Hepatocyte (in vitro differentiated cells): ENCODE results near the gene TBC1D21.

Experiments used
- EZH2 ChIP-seq: fragments of 200-600 bp; sonication (generic); IDR thresholded peaks from 2 replicates; pipeline ENCODE4 v1.6.1; 2016; ENCODE audit warnings: antibody characterized with exemption, mild to moderate bottlenecking, borderline replicate concordance
- EZH2phosphoT487 ChIP-seq: fragments of 200-600 bp; sonication (generic); IDR thresholded peaks from one replicate; pipeline ENCODE4 v1.6.1; 2018; ENCODE audit warnings: antibody characterized with exemption, mild to moderate bottlenecking, low read depth, moderate library complexity; ENCODE audit not compliant: unreplicated experiment, severe bottlenecking
- TF ChIP-seq, protein P1 (sequence below): fragments of 200-600 bp; sonication (generic); IDR thresholded peaks from 2 replicates; pipeline ENCODE4 v1.5.1; 2016; ENCODE audit warnings: antibody characterized with exemption, mild to moderate bottlenecking; ENCODE audit not compliant: poor library complexity

DNA sequence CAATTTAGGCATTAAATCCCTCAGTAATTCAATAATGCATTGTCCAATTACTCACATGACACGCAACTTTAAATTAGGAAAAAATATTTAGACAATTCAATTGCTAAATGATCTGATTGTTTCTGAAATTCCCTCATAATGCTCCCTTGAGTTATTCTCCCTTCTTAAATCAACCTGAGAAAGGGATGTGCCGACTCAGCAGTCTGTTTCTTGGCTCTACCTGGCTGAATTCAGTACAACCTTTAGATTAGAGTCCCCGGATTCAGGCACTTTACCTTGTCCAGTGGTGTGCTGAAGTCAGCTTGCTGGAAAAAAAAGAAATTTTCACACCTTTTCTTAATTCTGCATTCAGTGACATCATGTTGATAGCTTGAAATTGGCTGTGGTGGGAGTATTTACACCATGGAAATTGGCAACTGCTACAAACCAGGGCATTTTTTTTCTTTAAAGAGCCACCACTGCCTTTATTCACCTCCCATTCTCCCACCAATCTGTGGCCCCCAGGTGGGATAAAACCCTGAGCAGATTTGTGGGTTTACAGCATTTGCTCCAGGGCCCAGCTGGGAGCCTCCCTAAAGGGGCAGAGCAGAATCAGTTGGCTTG lies 32.0 kb downstream of the TBC1D21 start:
- TF ChIP-seq, protein P1, sequence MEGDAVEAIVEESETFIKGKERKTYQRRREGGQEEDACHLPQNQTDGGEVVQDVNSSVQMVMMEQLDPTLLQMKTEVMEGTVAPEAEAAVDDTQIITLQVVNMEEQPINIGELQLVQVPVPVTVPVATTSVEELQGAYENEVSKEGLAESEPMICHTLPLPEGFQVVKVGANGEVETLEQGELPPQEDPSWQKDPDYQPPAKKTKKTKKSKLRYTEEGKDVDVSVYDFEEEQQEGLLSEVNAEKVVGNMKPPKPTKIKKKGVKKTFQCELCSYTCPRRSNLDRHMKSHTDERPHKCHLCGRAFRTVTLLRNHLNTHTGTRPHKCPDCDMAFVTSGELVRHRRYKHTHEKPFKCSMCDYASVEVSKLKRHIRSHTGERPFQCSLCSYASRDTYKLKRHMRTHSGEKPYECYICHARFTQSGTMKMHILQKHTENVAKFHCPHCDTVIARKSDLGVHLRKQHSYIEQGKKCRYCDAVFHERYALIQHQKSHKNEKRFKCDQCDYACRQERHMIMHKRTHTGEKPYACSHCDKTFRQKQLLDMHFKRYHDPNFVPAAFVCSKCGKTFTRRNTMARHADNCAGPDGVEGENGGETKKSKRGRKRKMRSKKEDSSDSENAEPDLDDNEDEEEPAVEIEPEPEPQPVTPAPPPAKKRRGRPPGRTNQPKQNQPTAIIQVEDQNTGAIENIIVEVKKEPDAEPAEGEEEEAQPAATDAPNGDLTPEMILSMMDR, result no peak
- TF ChIP-seq EZH2phosphoT487, result no peak
- TF ChIP-seq EZH2, result no peak
